Measurements from ENCODE around the gene NME7.

- TF ChIP-seq CTCF (IDR thresholded peaks at IDR 0.05) = no peak
- no peak for TF ChIP-seq POLR2A (IDR thresholded peaks at IDR 0.05)
These were observed 28.4 kb upstream of the NME7 start for GRCh38 chr1:169395955-169396354.
